Head of caudate nucleus (tissue), 42 donors: ENCODE measurements around the gene SARM1.
"Not testable (repeated sequence)": the region's sequence is repeated elsewhere in the genome, so short reads cannot be mapped to it uniquely, and the experiment has no call there.

Experiments used
- DNase-seq, 42 donors: peaks; one replicate each; pipeline versions ENCODE4 v3.0.0 to v3.0.0-alpha.2; 2020 to 2021; ENCODE audit warnings: mixed read lengths in 7 of 42
- intact Hi-C: fragments of 100-400 bp; cut with DNase I; formaldehyde crosslinking; loops from one replicate; pipeline ENCODE4 v1.15.0; 2022

The SARM1 gene

GRCh38 chr17:28338769-28339212 is 32.7 kb upstream of the SARM1 start:
- intact Hi-C loops, DNase-seq: not testable (repeated sequence)

- DNase-seq, result no peak
- intact Hi-C loops, result no loop called here
Measured at GRCh38 chr17:28339431-28339830, 32.1 kb upstream of the SARM1 start.

- intact Hi-C loops, result no loop called here
- peak in 15 of 42 donors; percentile 8 to 65 (median 32) for DNase-seq
Measured at GRCh38 chr17:28340374-28340773, 31.1 kb upstream of the SARM1 start.

- intact Hi-C loops, result no loop called here
- no peak for DNase-seq
Measured at GRCh38 chr17:28341516-28341915, 30.0 kb upstream of the SARM1 start.

- intact Hi-C loops, result no loop called here
- no peak for DNase-seq
Measured at GRCh38 chr17:28342313-28342712, 29.2 kb upstream of the SARM1 start.

GRCh38 chr17:28343491-28343932 is 28.0 kb upstream of the SARM1 start:
- intact Hi-C loops, result no loop called here
- DNase-seq, result no peak

GRCh38 chr17:28344011-28344410 is 27.5 kb upstream of the SARM1 start:
- intact Hi-C loops, result no loop called here
- no peak for DNase-seq

GRCh38 chr17:28344435-28344901 is 27.0 kb upstream of the SARM1 start:
- intact Hi-C loops, result no loop called here
- DNase-seq, result no peak

- DNase-seq, result no peak
- intact Hi-C loops, result no loop called here
Measured at GRCh38 chr17:28345419-28346198, 25.9 kb upstream of the SARM1 start.

GRCh38 chr17:28346199-28346580 is 25.3 kb upstream of the SARM1 start:
- intact Hi-C loops, result no loop called here
- no peak for DNase-seq

GRCh38 chr17:28346746-28347246 is 24.7 kb upstream of the SARM1 start:
- intact Hi-C loops, result no loop called here
- no peak for DNase-seq

GRCh38 chr17:28347261-28347891 is 24.1 kb upstream of the SARM1 start:
- intact Hi-C loops, result no loop called here
- DNase-seq, result no peak

GRCh38 chr17:28348979-28349378 is 22.5 kb upstream of the SARM1 start:
- no peak for DNase-seq
- intact Hi-C loops, result no loop called here

- intact Hi-C loops, result no loop called here
- DNase-seq, result no peak
Measured at GRCh38 chr17:28350271-28350670, 21.2 kb upstream of the SARM1 start.

- DNase-seq, result peak; percentile 88 to 99 (median 96)
- intact Hi-C loops, result loop anchor here (1.0 to 2.0 kb wide), 2 partner anchors 22 to 38 kb away; partner anchors contain the start of genes IFT20, TMEM97 and TNFAIP1
Measured at GRCh38 chr17:28357061-28357900, 14.2 kb upstream of the SARM1 start, which contains the start of gene POLDIP2. Gene POLDIP2, minus strand, starts transcription at chr17:28357527. Its CDS starts 79 bp downstream, at chr17:28357448.

- intact Hi-C loops, result loop anchor here (1.0 to 2.0 kb wide), 2 partner anchors 23 to 39 kb away; partner anchors contain the start of genes IFT20, TMEM97 and TNFAIP1
- no peak for DNase-seq
Measured at GRCh38 chr17:28357901-28358197, 13.6 kb upstream of the SARM1 start.

- no peak for DNase-seq
- intact Hi-C loops, result no loop called here
Measured at GRCh38 chr17:28363186-28363585, 8.3 kb upstream of the SARM1 start.

GRCh38 chr17:28363776-28364650 is 7.5 kb upstream of the SARM1 start:
- intact Hi-C loops, result no loop called here
- DNase-seq, result no peak
